ENCODE measurements around the gene NFIA. TPM values are rescaled to one million over a fixed set of nuclear protein-coding genes. Genes with fewer than 3 reads are reported as not detected.

NFIA gene
- total and polyA plus RNA-seq, 5 experiments from 2014 or later: 6.3 to 7.8 (median 7.4) TPM

GRCh38 chr1:61088163-61088974, 6.0 kb downstream of the NFIA start:
- peaks cover 8 to 16% (median 10%) of the 10 kb centered on the region in 4 donors for H3K4me1 Mint-ChIP-seq
- ATAC-seq: no peak
- DNase-seq: no peak
- peaks cover 0 to 9% (median 2%) of the 10 kb centered on the region in 3 donors for H3K36me3 Mint-ChIP-seq
- H3K9me3 Mint-ChIP-seq: no peaks in the 10 kb centered on the region
- peaks cover 0 to 12% (median 0%) of the 10 kb centered on the region in 5 donors for H3K27me3 Mint-ChIP-seq
- H3K27ac Mint-ChIP-seq: no peak overlapping the region
- no peak overlapping the region for H3K4me3 Mint-ChIP-seq
- POLR2A ChIA-PET: interaction anchor here (0.6 kb wide), 1 partner anchor 10 kb away, joined by 3 read pairs; no protein-coding TSS in a partner anchor

- H3K27me3 Mint-ChIP-seq: peaks cover 0 to 7% (median 0%) of the 10 kb centered on the region in 5 donors
- POLR2A ChIA-PET: interaction anchor here (0.6 to 0.7 kb wide), 2 partner anchors 10 to 1122 kb away, joined by 3 read pairs; no protein-coding TSS in a partner anchor
- peaks cover 1 to 9% (median 6%) of the 10 kb centered on the region in 4 donors for H3K4me1 Mint-ChIP-seq
- no peak overlapping the region for H3K4me3 Mint-ChIP-seq
- no peaks in the 10 kb centered on the region for H3K9me3 Mint-ChIP-seq
- no peak overlapping the region for H3K27ac Mint-ChIP-seq
- DNase-seq (no peak), ATAC-seq (no peak)
- peaks cover 0 to 9% (median 2%) of the 10 kb centered on the region in 3 donors for H3K36me3 Mint-ChIP-seq
Measured at GRCh38 chr1:61089338-61089737, 7.0 kb downstream of the NFIA start.

GRCh38 chr1:61089741-61090140, 7.4 kb downstream of the NFIA start:
- H3K9me3 Mint-ChIP-seq: no peaks in the 10 kb centered on the region
- POLR2A ChIA-PET: interaction anchor here (0.7 kb wide), 1 partner anchor 1122 kb away, joined by 3 read pairs; no protein-coding TSS in a partner anchor
- peaks cover 0 to 6% (median 0%) of the 10 kb centered on the region in 5 donors for H3K27me3 Mint-ChIP-seq
- H3K36me3 Mint-ChIP-seq: peaks cover 0 to 9% (median 2%) of the 10 kb centered on the region in 3 donors
- H3K4me1 Mint-ChIP-seq: peaks cover under 1 to 6% (median 5%) of the 10 kb centered on the region in 4 donors
- ATAC-seq: no peak
- no peak overlapping the region for H3K4me3 Mint-ChIP-seq
- no peak for DNase-seq
- no peak overlapping the region for H3K27ac Mint-ChIP-seq

- no peak overlapping the region for H3K4me3 Mint-ChIP-seq
- no peaks in the 10 kb centered on the region for H3K9me3 Mint-ChIP-seq
- H3K36me3 Mint-ChIP-seq: peaks cover 0 to 9% (median 2%) of the 10 kb centered on the region in 3 donors
- no peak for DNase-seq
- H3K27me3 Mint-ChIP-seq: peaks cover 0 to 6% (median 0%) of the 10 kb centered on the region in 5 donors
- H3K27ac Mint-ChIP-seq: no peak overlapping the region
- POLR2A ChIA-PET: interaction anchor here (0.7 kb wide), 1 partner anchor 9 kb away, joined by 3 read pairs; no protein-coding TSS in a partner anchor
- H3K4me1 Mint-ChIP-seq: peaks cover 5 to 9% (median 6%) of the 10 kb centered on the region in 4 donors
- no peak for ATAC-seq
Measured at GRCh38 chr1:61090546-61091202, 8.3 kb downstream of the NFIA start.

- H3K4me3 Mint-ChIP-seq: no peak overlapping the region
- POLR2A ChIA-PET: interaction anchor here (0.7 kb wide), 1 partner anchor 10 kb away, joined by 3 read pairs; no protein-coding TSS in a partner anchor
Measured at GRCh38 chr1:61091455-61091854, 9.1 kb downstream of the NFIA start.

GRCh38 chr1:61092642-61093041, 10.3 kb downstream of the NFIA start:
- POLR2A ChIA-PET: no interaction called here
- H3K4me1 Mint-ChIP-seq: peaks cover 7 to 12% (median 9%) of the 10 kb centered on the region in 4 donors
- peaks cover 0 to 5% (median 0%) of the 10 kb centered on the region in 5 donors for H3K27me3 Mint-ChIP-seq
- H3K36me3 Mint-ChIP-seq: peaks cover 0 to 9% (median 4%) of the 10 kb centered on the region in 3 donors
- DNase-seq: no peak
- H3K9me3 Mint-ChIP-seq: no peaks in the 10 kb centered on the region
- H3K4me3 Mint-ChIP-seq: no peak overlapping the region
- no peak for ATAC-seq
- no peak overlapping the region for H3K27ac Mint-ChIP-seq

More at GRCh38 chr1:61091455-61091854, 9.1 kb downstream of the NFIA start:
- Mint-ChIP-seq H3K27ac (no peak overlapping the region), H3K36me3 (peaks cover 0 to 9% (median 2%) of the 10 kb centered on the region in 3 donors), H3K9me3 (no peaks in the 10 kb centered on the region), H3K4me1 (peaks cover 5 to 11% (median 6%) of the 10 kb centered on the region in 4 donors), H3K27me3 (peaks cover 0 to 5% (median 0%) of the 10 kb centered on the region in 5 donors)
- ATAC-seq (no peak), DNase-seq (no peak)

- Mint-ChIP-seq H3K27ac (no peak overlapping the region), H3K36me3 (peaks cover 0 to 8% (median 5%) of the 10 kb centered on the region in 3 donors), H3K4me1 (peaks cover 5 to 12% (median 9%) of the 10 kb centered on the region in 4 donors), H3K27me3 (peaks cover 0 to 5% (median 0%) of the 10 kb centered on the region in 5 donors), H3K4me3 (no peak overlapping the region), H3K9me3 (no peaks in the 10 kb centered on the region)
- DNase-seq: no peak
- no peak for ATAC-seq
- POLR2A ChIA-PET: no interaction called here
Measured at GRCh38 chr1:61093525-61094137, 11.3 kb downstream of the NFIA start.

GRCh38 chr1:61094677-61095469, 12.5 kb downstream of the NFIA start:
- H3K27ac Mint-ChIP-seq: no peak overlapping the region
- ATAC-seq: no peak

GRCh38 chr1:61095470-61095812, 13.1 kb downstream of the NFIA start:
- Mint-ChIP-seq H3K36me3 (peaks cover 0 to 5% (median 3%) of the 10 kb centered on the region in 3 donors), H3K4me3 (no peak overlapping the region), H3K9me3 (no peaks in the 10 kb centered on the region), H3K4me1 (peaks cover 10 to 15% (median 11%) of the 10 kb centered on the region in 4 donors), H3K27me3 (peaks cover 0 to 5% (median 0%) of the 10 kb centered on the region in 5 donors), H3K27ac (no peak overlapping the region)
- POLR2A ChIA-PET: no interaction called here
- ATAC-seq (no peak), DNase-seq (no peak)

More at GRCh38 chr1:61094677-61095469, 12.5 kb downstream of the NFIA start:
- POLR2A ChIA-PET: interaction anchor here (0.6 kb wide), 1 partner anchor 47 kb away, joined by 5 read pairs; no protein-coding TSS in a partner anchor
- peaks cover 9 to 15% (median 11%) of the 10 kb centered on the region in 4 donors for H3K4me1 Mint-ChIP-seq
- H3K9me3 Mint-ChIP-seq: no peaks in the 10 kb centered on the region
- no peak for DNase-seq
- H3K27me3 Mint-ChIP-seq: peaks cover 0 to 5% (median 0%) of the 10 kb centered on the region in 5 donors
- no peak overlapping the region for H3K4me3 Mint-ChIP-seq
- peaks cover 0 to 7% (median 3%) of the 10 kb centered on the region in 3 donors for H3K36me3 Mint-ChIP-seq

GRCh38 chr1:61097317-61097716, 15.0 kb downstream of the NFIA start:
- Mint-ChIP-seq H3K27me3 (peaks cover 0 to 5% (median 0%) of the 10 kb centered on the region in 5 donors), H3K4me1 (peaks cover 11 to 15% (median 12%) of the 10 kb centered on the region in 4 donors), H3K36me3 (peaks cover 0 to 3% (median 0%) of the 10 kb centered on the region in 3 donors), H3K9me3 (no peaks in the 10 kb centered on the region), H3K4me3 (no peak overlapping the region), H3K27ac (no peak overlapping the region)
- POLR2A ChIA-PET: interaction anchor here (2.1 kb wide), 1 partner anchor 20 kb away, joined by 7 read pairs; no protein-coding TSS in a partner anchor
- DNase-seq: no peak
- no peak for ATAC-seq

GRCh38 chr1:61097722-61098121, 15.4 kb downstream of the NFIA start:
- POLR2A ChIA-PET: interaction anchor here (2.1 kb wide), 1 partner anchor 20 kb away, joined by 7 read pairs; no protein-coding TSS in a partner anchor
- no peak overlapping the region for H3K4me3 Mint-ChIP-seq
- no peak for DNase-seq
- H3K4me1 Mint-ChIP-seq: peaks cover 7 to 14% (median 10%) of the 10 kb centered on the region in 4 donors
- H3K36me3 Mint-ChIP-seq: peaks cover 0 to 3% (median 0%) of the 10 kb centered on the region in 3 donors
- H3K27me3 Mint-ChIP-seq: peaks cover 0 to 5% (median 0%) of the 10 kb centered on the region in 5 donors
- ATAC-seq: no peak
- H3K9me3 Mint-ChIP-seq: no peaks in the 10 kb centered on the region
- no peak overlapping the region for H3K27ac Mint-ChIP-seq

All from naive thymus-derived CD8-positive, alpha-beta T cell (primary cell).